Activated B cell treated with CpG ODN at 0.5 μM for 24 hours (primary cell): ENCODE data around the gene GMPPA. TPM values are rescaled to one million over a fixed set of nuclear protein-coding genes. Genes with fewer than 3 reads are reported as not detected.
A peak's percentile ranks its signal among the peaks of the same experiment; 100 is the strongest.

Source experiments
- ATAC-seq: fragments of 200-7000 bp; cut with Tn5 transposase; one replicate; pipeline ENCODE4 v1.10.0; 2021; ENCODE audit warnings: low read depth, mild to moderate bottlenecking, moderate library complexity
- CTCF ChIA-PET: fragments of 350-600 bp; sonication (Branson Sonifier 250); formaldehyde crosslinking; loops from one replicate; lab custom pipeline; 2021; ENCODE audit warnings: antibody characterized with exemption; lab: Charles Lee
- POLR2A ChIA-PET: fragments of 350-600 bp; sonication (Branson Sonifier 250); formaldehyde crosslinking; loops from one replicate; lab custom pipeline; 2021; ENCODE audit warnings: antibody characterized with exemption; lab: Charles Lee
- DNase-seq: peaks from one replicate; pipeline ENCODE4 v3.0.0; 2022
- H3K27ac Mint-ChIP-seq: one replicate; pipeline ENCODE4 v1.8.0; 2020; ENCODE audit warnings: mixed read lengths
- H3K27me3 Mint-ChIP-seq: one replicate; pipeline ENCODE4 v1.8.0; 2021; ENCODE audit warnings: mixed read lengths
- H3K36me3 Mint-ChIP-seq: one replicate; pipeline ENCODE4 v1.8.0; 2021; ENCODE audit warnings: low read depth, mixed read lengths
- H3K4me1 Mint-ChIP-seq: one replicate; pipeline ENCODE4 v1.8.0; 2021; ENCODE audit warnings: mixed read lengths
- H3K4me3 Mint-ChIP-seq: one replicate; pipeline ENCODE4 v1.8.0; 2020; ENCODE audit warnings: mild to moderate bottlenecking, mixed read lengths
- H3K9me3 Mint-ChIP-seq: one replicate; pipeline ENCODE4 v1.8.0; 2020; ENCODE audit warnings: mixed read lengths
- intact Hi-C: fragments of 100-400 bp; cut with micrococcal nuclease; formaldehyde crosslinking; loops from one replicate; pipeline ENCODE4 v1.15.1; 2024
- total RNA-seq: library from RNA; stranded (reverse); gene quantifications from 2 replicates; pipeline ENCODE4 v1.2.3, GENCODE V29; 2022
- TF ChIP-seq, protein P1 (sequence below): fragments of 200-600 bp; IDR thresholded peaks from one replicate; pipeline ENCODE4 v1.8.0; 2022; ENCODE audit warnings: antibody characterized with exemption, mild to moderate bottlenecking

The GMPPA gene
- total RNA-seq, 1 donor from 2014 or later, result 33.0 TPM

DNA sequence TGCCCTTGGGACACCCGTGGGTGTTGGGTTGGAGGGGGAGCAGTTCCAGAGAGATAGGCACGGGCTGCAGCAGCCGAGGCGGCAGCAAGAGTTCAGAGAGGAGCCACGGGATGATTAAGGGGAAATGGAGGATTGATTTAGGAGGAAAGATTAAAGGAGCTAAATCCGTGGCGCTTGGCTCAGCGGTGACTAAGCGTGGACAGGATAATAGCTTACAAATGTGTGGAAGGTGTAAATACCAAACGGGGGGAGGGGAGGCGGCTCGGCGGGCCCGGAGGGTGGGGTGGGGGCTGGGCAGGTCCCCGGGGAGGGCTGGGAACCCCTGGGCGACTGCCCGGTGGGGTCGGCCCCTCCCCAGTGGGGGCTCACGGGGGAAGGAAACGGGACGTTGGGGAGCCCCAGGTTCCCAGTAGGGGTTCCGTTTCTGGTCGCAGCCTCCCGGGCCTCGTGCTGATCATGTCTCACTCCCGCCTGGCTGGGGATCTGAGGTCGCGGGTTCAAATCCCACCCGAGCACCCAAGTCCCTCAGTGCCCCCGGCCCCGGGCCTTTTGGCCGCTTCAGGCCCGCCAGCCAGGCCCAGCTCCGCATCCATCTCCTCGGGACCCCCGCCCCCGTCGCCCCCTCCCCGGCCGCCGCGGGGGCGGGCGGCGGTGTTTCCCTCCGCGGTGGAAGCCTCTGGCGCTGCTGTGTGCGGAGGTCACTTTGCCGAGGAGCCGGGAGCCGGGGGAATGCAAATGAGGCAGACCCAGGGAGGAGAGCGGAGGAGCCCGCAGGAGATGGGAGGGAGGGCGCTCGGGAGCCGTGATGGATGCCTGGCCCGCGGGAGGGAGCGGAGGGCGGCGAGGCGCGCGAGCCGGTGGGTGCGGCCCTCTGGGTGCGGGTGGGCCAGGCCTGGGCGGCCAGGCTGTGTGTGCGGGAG is 23.7 kb downstream of the GMPPA start:
- Mint-ChIP-seq H3K4me1 (peaks cover 17% of the 10 kb centered on the region), H3K27me3 (peaks cover 76% of the 10 kb centered on the region), H3K36me3 (no peaks in the 10 kb centered on the region), H3K4me3 (peak overlapping the region; percentile 16), H3K27ac (no peak overlapping the region), H3K9me3 (no peaks in the 10 kb centered on the region)
- ATAC-seq, result no peak
- ChIA-PET CTCF (interaction anchor here (2.8 kb wide), 1 partner anchor 8 kb away, joined by 11 read pairs; no protein-coding TSS in a partner anchor), POLR2A (no interaction called here)
- intact Hi-C loops, result no loop called here
- TF ChIP-seq, protein P1, sequence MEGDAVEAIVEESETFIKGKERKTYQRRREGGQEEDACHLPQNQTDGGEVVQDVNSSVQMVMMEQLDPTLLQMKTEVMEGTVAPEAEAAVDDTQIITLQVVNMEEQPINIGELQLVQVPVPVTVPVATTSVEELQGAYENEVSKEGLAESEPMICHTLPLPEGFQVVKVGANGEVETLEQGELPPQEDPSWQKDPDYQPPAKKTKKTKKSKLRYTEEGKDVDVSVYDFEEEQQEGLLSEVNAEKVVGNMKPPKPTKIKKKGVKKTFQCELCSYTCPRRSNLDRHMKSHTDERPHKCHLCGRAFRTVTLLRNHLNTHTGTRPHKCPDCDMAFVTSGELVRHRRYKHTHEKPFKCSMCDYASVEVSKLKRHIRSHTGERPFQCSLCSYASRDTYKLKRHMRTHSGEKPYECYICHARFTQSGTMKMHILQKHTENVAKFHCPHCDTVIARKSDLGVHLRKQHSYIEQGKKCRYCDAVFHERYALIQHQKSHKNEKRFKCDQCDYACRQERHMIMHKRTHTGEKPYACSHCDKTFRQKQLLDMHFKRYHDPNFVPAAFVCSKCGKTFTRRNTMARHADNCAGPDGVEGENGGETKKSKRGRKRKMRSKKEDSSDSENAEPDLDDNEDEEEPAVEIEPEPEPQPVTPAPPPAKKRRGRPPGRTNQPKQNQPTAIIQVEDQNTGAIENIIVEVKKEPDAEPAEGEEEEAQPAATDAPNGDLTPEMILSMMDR, result no peak
- DNase-seq, result no peak

DNA sequence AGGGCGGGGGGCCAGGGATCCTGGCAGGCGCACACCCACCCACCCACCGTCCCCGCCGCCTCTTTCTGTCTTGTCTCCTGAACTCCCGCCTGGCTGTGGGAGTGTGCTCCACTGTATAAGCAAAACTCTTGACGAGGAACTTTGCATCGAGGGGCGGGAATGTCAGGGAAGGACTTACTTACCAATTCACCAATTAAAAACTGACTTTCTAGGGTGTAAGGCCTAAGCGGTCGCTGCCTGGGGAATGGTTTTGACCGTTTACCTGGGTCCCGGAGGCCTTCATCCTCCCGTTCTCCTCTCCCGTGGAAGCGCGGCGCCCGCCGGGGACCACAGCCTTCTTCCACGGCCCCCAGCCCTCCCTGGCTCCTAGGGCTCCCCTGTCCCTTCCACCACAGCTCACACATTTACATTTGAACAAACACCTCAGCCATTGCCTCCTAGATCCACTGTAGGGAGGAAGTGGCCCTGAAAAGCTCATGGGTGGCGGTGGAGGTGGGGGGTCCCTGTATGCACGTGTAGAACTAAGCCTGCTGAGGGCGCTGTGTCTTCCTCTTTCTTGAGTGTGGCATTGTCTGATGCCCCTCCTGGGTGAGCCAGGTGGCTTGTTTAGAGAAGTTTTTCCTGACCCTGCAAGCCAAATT is 24.5 kb downstream of the GMPPA start:
- DNase-seq (no peak), ATAC-seq (no peak)
- H3K27me3 Mint-ChIP-seq, result peaks cover 76% of the 10 kb centered on the region
- intact Hi-C loops, result no loop called here
- no peaks in the 10 kb centered on the region for H3K36me3 Mint-ChIP-seq
- no peaks in the 10 kb centered on the region for H3K9me3 Mint-ChIP-seq
- H3K4me3 Mint-ChIP-seq, result no peak overlapping the region
- CTCF ChIA-PET, result interaction anchor here (0.6 to 1.0 kb wide), 3 partner anchors 29 to 120 kb away, joined by 3 read pairs; no protein-coding TSS in a partner anchor
- POLR2A ChIA-PET, result no interaction called here
- TF ChIP-seq, protein P1, result no peak
- peaks cover 17% of the 10 kb centered on the region for H3K4me1 Mint-ChIP-seq
- no peak overlapping the region for H3K27ac Mint-ChIP-seq

DNA sequence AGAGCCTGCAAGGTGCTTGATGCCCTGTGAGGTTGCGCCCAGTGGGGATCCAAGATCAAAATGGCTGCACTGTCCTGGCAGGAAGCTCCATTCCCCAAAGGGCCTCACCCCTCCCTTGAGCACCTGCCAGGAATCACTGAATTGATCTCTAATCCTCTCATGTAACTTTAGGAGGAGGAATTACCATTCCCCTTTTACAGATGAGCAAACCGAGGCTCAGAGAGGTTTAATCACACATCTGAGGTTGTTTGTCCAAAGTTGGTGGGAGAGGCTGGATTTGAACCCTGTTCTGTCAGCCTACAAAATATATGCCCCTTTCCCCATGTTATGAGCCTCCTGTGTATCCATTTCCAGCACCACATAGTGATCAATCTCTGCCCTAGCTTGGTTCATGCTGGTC is 26.1 kb downstream of the GMPPA start:
- Mint-ChIP-seq H3K9me3 (no peaks in the 10 kb centered on the region), H3K4me1 (peaks cover 17% of the 10 kb centered on the region), H3K4me3 (no peak overlapping the region), H3K27ac (no peak overlapping the region), H3K27me3 (peaks cover 73% of the 10 kb centered on the region), H3K36me3 (no peaks in the 10 kb centered on the region)
- intact Hi-C loops, result no loop called here
- POLR2A ChIA-PET, result no interaction called here
- TF ChIP-seq, protein P1, result no peak
- DNase-seq (no peak), ATAC-seq (no peak)
- CTCF ChIA-PET, result interaction anchor here (1.1 kb wide), 1 partner anchor 114 kb away, joined by 3 read pairs; no protein-coding TSS in a partner anchor

DNA sequence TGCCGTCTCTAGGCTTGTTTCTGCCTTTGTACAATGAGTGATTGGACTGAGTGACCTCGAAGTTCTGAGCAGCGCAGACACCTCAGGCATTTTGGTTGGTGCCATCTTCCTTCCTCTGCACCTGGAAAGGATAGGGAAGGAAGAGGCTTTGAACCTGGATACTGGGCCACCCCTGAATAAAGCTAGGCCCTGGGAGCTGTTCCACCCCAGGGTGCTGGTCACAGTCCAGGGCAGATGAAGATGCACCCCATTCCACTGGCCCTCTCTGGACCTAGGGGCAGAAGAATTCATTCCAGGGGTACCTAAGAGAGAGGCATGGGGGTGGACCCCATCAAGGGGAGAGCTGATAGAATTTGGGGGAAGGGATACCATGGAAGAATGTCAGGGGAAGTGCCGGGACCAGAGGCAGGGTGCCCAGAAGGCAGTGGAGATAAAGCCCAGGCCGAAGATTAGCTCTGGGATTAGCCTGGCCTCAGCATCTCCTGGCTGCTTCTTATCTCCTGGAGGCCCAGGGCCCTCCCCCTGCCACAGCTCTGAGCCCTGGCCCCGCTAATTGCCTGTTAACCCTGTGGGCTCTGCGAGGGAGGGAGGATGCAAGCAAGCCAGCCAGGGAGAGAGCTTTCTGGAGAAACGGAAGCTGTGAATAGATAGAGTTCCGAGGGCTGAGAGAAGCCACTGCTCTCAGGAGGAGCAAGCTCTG is 27.0 kb downstream of the GMPPA start:
- ChIA-PET CTCF (interaction anchor here (1.1 kb wide), 1 partner anchor 115 kb away, joined by 3 read pairs; no protein-coding TSS in a partner anchor), POLR2A (no interaction called here)
- no peak overlapping the region for H3K27ac Mint-ChIP-seq
- no peak overlapping the region for H3K4me3 Mint-ChIP-seq
- TF ChIP-seq, protein P1, result no peak
- H3K36me3 Mint-ChIP-seq, result no peaks in the 10 kb centered on the region
- no peak for ATAC-seq
- H3K4me1 Mint-ChIP-seq, result peaks cover 17% of the 10 kb centered on the region
- H3K9me3 Mint-ChIP-seq, result no peaks in the 10 kb centered on the region
- DNase-seq, result no peak
- intact Hi-C loops, result no loop called here
- H3K27me3 Mint-ChIP-seq, result peaks cover 73% of the 10 kb centered on the region
